Cardiac fibroblast (primary cell): Measurements from ENCODE around the gene PLA2G4E.

ENCODE experiments used
- DNase-seq, 2 donors: peaks; one replicate each; pipeline versions ENCODE4 v3.0.0 to v3.0.0-alpha.2; 2010; ENCODE audit warnings: low read depth in 2 of 2
- H3K4me3 ChIP-seq, 2 donors: replicated peaks in 1 of 2; 1 replicate in 1 of 2; 2 replicates in 1 of 2; pipeline ENCODE4 v1.5.1; 2011; ENCODE audit warnings: low read depth in 2 of 2, low read length in 2 of 2, mild to moderate bottlenecking in 2 of 2, moderate library complexity in 1 of 2
- TF ChIP-seq, protein P1 (sequence below): IDR thresholded peaks from one replicate; pipeline ENCODE4 v1.5.1; 2011; ENCODE audit warnings: low read depth, mild to moderate bottlenecking, low read length, inconsistent platforms

PLA2G4E gene

DNA sequence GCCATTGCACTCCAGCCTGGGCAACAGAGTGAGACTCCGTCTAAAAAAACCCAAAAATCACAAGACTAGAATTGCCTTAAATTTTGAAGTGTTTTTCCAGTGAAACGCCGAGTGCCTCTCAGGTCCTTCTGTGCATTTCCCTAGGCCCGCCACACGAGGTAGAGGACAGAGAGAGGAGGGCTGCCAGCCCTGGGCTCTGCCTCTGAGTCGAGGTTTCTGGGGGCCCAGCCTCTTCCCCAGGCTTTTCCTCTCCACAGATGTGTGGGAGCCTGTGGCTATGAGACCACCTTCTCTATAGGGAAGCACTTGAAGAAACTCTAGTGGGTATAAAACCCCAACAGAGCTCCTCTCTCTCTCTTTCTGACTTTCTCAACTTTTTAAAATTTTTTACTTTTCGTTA lies 37.6 kb downstream of the PLA2G4E start:
- TF ChIP-seq, protein P1, sequence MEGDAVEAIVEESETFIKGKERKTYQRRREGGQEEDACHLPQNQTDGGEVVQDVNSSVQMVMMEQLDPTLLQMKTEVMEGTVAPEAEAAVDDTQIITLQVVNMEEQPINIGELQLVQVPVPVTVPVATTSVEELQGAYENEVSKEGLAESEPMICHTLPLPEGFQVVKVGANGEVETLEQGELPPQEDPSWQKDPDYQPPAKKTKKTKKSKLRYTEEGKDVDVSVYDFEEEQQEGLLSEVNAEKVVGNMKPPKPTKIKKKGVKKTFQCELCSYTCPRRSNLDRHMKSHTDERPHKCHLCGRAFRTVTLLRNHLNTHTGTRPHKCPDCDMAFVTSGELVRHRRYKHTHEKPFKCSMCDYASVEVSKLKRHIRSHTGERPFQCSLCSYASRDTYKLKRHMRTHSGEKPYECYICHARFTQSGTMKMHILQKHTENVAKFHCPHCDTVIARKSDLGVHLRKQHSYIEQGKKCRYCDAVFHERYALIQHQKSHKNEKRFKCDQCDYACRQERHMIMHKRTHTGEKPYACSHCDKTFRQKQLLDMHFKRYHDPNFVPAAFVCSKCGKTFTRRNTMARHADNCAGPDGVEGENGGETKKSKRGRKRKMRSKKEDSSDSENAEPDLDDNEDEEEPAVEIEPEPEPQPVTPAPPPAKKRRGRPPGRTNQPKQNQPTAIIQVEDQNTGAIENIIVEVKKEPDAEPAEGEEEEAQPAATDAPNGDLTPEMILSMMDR: no peak

DNA sequence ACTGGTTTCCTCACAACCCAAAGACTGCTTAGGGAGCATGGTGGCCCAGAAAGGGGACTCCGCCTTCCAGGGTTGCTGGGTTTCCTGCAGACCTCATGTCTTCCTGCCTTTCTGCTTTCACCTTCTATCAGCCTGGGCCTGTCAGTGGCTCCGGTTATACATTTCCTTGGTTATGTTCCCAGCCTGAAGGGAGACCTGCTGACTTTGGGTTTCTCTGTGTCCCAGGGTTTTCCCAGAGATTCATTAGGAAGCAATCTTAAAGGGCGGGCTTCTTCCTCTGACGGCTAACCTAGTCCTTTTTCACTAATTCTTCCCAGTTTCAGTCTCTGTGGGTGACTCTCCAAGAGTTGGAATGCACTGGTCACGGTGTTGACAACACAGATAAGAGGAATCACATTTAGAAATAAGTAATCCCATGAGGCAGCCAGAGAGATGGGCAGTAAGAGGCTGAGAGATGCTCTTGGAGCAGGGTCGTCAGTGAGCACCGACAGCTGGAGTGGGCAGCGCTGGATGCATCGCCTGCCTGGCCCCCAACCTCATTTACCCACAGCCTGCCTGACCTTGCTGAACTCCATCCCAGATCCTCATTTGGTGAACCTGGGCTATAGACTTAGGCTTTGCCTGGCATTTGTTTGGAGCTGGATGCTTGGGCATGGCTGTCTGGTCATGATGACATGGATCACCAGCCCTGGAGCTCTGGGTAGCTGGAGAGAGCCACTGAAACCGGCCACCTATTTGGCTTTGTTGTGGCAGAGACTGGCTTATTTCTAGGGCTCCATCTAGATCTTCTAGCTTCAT lies 38.5 kb downstream of the PLA2G4E start:
- H3K4me3 ChIP-seq: no peak overlapping the region
- TF ChIP-seq, protein P1: no peak
- DNase-seq: peak in 1 of 2 donors; percentile 55

More for the DNA sequence above, 37.6 kb downstream of the PLA2G4E start:
- no peak overlapping the region for H3K4me3 ChIP-seq
- no peak for DNase-seq

DNA sequence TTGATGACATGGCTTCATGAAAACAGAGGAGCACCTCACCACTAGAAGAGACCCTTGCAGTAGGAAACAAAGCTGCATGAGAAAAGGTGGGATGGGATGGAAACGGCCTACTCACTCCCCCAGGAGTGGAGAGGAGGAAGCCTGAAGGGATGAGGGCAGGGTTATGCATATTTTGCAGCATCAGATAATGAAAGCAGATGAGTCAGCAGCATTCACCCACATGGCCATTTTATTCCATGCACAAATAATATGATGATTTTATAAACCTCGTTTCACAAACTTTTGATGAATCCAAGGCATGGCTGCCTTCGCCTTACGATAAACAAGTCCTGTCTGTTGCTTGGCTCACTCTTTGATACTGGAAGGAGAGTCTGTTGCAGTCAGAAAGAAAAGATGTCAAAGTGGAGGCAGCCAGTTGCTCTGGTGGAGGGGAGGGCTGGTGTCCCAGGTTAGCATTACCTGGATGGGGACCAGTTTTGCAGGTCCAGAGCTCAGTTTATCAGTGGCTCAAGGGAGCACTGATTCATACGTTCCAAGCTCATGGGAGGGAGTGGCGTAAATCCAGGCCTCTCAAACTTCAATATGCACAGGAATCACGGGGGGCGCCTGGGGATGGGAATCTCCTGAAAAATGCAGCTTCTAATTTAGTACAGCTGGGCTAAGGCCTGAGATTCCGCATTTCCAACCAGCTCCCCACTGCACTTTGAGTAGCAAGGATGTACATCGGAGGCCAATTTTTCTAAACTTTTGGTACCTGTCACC lies 39.3 kb downstream of the PLA2G4E start:
- no peak overlapping the region for H3K4me3 ChIP-seq
- TF ChIP-seq, protein P1: no peak
- DNase-seq: no peak

DNA sequence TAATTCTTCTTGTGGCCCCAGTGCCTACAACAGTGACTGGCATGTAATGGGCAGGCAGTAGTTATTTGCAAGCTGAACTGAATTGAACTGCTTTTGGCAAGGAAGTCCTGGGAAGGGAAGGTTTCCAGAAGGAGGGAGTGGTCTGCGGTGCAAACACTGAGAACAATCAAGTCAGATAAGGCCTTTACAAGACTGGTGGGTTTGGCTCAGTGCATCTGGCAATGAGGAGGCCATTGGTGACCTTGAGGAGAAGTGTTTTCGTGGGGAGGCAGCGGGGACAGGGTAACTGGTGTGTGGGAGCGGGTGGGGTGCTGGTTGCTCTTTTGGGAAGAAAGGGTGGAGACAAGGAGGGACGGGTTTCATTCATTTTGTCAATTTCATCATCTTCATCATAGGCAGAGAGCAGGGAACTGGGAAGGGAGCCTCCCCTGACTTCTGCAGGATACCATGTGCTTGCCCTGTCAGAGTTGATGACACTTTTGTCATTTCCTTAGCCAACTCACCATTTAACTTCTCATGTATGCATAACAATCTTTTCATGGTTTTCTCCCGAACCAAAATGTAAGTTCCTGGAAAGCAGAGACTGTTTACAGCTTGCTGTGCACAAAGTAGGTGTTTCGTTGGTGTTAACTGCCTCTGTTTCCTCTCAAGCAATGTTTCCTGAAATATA lies 40.1 kb downstream of the PLA2G4E start:
- TF ChIP-seq, protein P1: no peak
- no peak overlapping the region for H3K4me3 ChIP-seq
- DNase-seq: peak in 1 of 2 donors; percentile 77

DNA sequence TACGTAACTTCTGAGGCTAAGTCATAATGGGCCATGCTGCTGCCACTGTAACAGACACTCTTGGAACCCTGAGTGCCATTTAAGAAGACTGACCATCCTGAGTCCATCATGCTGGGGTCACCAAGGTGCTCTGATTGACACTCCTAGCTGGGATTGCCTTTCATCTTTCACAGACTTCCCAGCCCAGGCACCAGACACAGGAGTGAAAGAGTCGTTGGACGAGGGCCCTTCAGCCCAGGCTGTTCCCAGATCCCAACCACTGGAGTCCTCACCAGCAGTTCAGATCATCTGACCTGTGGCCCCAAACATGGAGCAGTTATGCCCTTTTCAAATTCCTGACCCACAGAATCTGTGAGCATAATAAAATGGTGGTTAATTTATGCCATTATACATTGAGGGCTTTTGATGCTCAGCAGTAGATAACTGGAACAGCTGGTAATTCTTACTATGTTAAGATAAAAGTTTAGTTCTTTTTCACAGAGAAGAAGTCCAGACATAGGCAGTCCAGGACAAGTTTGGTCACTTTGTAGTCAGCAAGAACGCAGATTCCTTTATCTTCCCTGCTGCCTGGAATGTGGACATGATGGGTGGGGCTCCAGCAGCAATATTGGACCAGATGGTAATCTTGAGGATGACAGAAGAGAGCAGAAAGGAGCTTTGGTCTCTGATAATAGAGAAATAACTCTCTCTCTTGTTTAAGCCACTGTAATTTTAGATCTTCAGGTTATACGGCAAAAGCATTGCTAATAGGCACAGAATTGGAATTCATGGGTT lies 41.2 kb downstream of the PLA2G4E start:
- TF ChIP-seq, protein P1: no peak
- DNase-seq: no peak
- no peak overlapping the region for H3K4me3 ChIP-seq

DNA sequence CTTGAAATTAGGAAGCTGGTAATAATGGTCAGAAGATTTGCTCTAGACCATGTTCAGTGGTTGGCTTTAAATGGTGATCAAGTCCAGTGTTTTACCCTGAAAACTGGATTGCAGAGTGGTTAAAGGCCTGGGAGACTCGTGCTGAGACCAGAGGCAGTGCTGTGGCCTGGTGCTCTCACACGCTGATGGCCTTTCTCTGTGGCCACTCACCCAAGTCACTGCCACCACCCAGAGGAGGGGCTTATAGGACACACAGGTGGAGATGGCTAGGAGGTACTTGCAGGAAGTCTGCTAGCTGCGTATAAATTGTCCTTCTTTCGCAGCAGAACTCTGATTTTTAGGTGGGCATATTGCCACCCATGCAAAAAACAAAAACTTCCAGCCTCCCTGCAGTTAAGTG lies 42.3 kb downstream of the PLA2G4E start:
- DNase-seq: no peak
- H3K4me3 ChIP-seq: no peak overlapping the region
- TF ChIP-seq, protein P1: no peak
